Effector memory CD4-positive, alpha-beta T cell (primary cell): Measurements from ENCODE around the gene CELSR1.

ENCODE experiments used
- DNase-seq, 3 donors: peaks; one replicate each; pipeline ENCODE4 v3.0.0-alpha.2; 2020
- H3K27ac ChIP-seq: 2 replicates; pipeline ENCODE4 v1.7.0; 2013; ENCODE audit warnings: mild to moderate bottlenecking, low read length, moderate library complexity; ENCODE audit not compliant: insufficient read depth, poor library complexity, severe bottlenecking
- H3K27me3 ChIP-seq: replicated peaks from 2 replicates; pipeline ENCODE4 v1.7.0; 2013; ENCODE audit warnings: mild to moderate bottlenecking, low read length; ENCODE audit not compliant: insufficient read depth, control insufficient read depth, poor library complexity, severe bottlenecking
- H3K36me3 ChIP-seq: 2 replicates; pipeline ENCODE4 v1.7.0; 2013; ENCODE audit warnings: mild to moderate bottlenecking, low read length, moderate library complexity; ENCODE audit not compliant: control insufficient read depth, insufficient read depth
- H3K4me1 ChIP-seq: 2 replicates; pipeline ENCODE4 v1.7.0; 2013; ENCODE audit warnings: low read length, mild to moderate bottlenecking; ENCODE audit not compliant: control insufficient read depth, insufficient read depth, poor library complexity, severe bottlenecking
- H3K4me3 ChIP-seq: 2 replicates; pipeline ENCODE4 v1.7.0; 2013; ENCODE audit warnings: low read length, low read depth, mild to moderate bottlenecking; ENCODE audit not compliant: insufficient read depth, poor library complexity, severe bottlenecking
- H3K9me3 ChIP-seq: 2 replicates; pipeline ENCODE4 v1.7.0; 2013; ENCODE audit warnings: mild to moderate bottlenecking, low read length, moderate library complexity; ENCODE audit not compliant: control insufficient read depth

The CELSR1 gene

GRCh38 chr22:46351131-46351735 is 186.2 kb downstream of the CELSR1 start:
- DNase-seq, result no peak
- Histone ChIP-seq H3K9me3 (no peaks in the 10 kb centered on the region), H3K36me3 (peaks cover 83% of the 10 kb centered on the region), H3K27ac (no peak overlapping the region), H3K4me1 (no peaks in the 10 kb centered on the region), H3K4me3 (no peak overlapping the region), H3K27me3 (no peaks in the 10 kb centered on the region)

- Histone ChIP-seq H3K27ac (no peak overlapping the region), H3K27me3 (no peaks in the 10 kb centered on the region), H3K4me3 (no peak overlapping the region), H3K4me1 (no peaks in the 10 kb centered on the region), H3K36me3 (peaks cover 82% of the 10 kb centered on the region), H3K9me3 (no peaks in the 10 kb centered on the region)
- no peak for DNase-seq
Measured at GRCh38 chr22:46350646-46351045, 186.8 kb downstream of the CELSR1 start.

GRCh38 chr22:46350121-46350520 is 187.3 kb downstream of the CELSR1 start:
- H3K27me3 ChIP-seq, result no peaks in the 10 kb centered on the region
- no peak for DNase-seq
- no peaks in the 10 kb centered on the region for H3K4me1 ChIP-seq
- no peaks in the 10 kb centered on the region for H3K9me3 ChIP-seq
- H3K4me3 ChIP-seq, result no peak overlapping the region
- H3K27ac ChIP-seq, result no peak overlapping the region
- peaks cover 83% of the 10 kb centered on the region for H3K36me3 ChIP-seq

GRCh38 chr22:46349681-46350080 is 187.7 kb downstream of the CELSR1 start:
- H3K36me3 ChIP-seq, result peaks cover 84% of the 10 kb centered on the region
- no peak overlapping the region for H3K27ac ChIP-seq
- no peaks in the 10 kb centered on the region for H3K9me3 ChIP-seq
- DNase-seq, result no peak
- H3K27me3 ChIP-seq, result no peaks in the 10 kb centered on the region
- no peaks in the 10 kb centered on the region for H3K4me1 ChIP-seq
- H3K4me3 ChIP-seq, result no peak overlapping the region

GRCh38 chr22:46349238-46349637 is 188.2 kb downstream of the CELSR1 start:
- Histone ChIP-seq H3K4me3 (no peak overlapping the region), H3K9me3 (no peaks in the 10 kb centered on the region), H3K4me1 (no peaks in the 10 kb centered on the region), H3K27ac (no peak overlapping the region), H3K27me3 (no peaks in the 10 kb centered on the region), H3K36me3 (peaks cover 85% of the 10 kb centered on the region)
- no peak for DNase-seq

- DNase-seq, result no peak
- Histone ChIP-seq H3K9me3 (no peaks in the 10 kb centered on the region), H3K27me3 (no peaks in the 10 kb centered on the region), H3K36me3 (peaks cover 86% of the 10 kb centered on the region), H3K4me3 (no peak overlapping the region), H3K4me1 (no peaks in the 10 kb centered on the region), H3K27ac (no peak overlapping the region)
Measured at GRCh38 chr22:46348099-46348695, 189.2 kb downstream of the CELSR1 start.

- Histone ChIP-seq H3K4me3 (no peak overlapping the region), H3K27me3 (no peaks in the 10 kb centered on the region), H3K4me1 (no peaks in the 10 kb centered on the region), H3K36me3 (peaks cover 81% of the 10 kb centered on the region), H3K27ac (no peak overlapping the region), H3K9me3 (no peaks in the 10 kb centered on the region)
- no peak for DNase-seq
Measured at GRCh38 chr22:46347646-46348045, 189.8 kb downstream of the CELSR1 start.

- H3K4me3 ChIP-seq, result no peak overlapping the region
- peaks cover 78% of the 10 kb centered on the region for H3K36me3 ChIP-seq
- no peaks in the 10 kb centered on the region for H3K9me3 ChIP-seq
- no peaks in the 10 kb centered on the region for H3K27me3 ChIP-seq
- H3K4me1 ChIP-seq, result no peaks in the 10 kb centered on the region
- no peak for DNase-seq
- no peak overlapping the region for H3K27ac ChIP-seq
Measured at GRCh38 chr22:46346680-46347405, 190.6 kb downstream of the CELSR1 start.

GRCh38 chr22:46340676-46341075 is 196.7 kb downstream of the CELSR1 start:
- Histone ChIP-seq H3K36me3 (peaks cover 61% of the 10 kb centered on the region), H3K4me1 (peaks cover 10% of the 10 kb centered on the region), H3K9me3 (no peaks in the 10 kb centered on the region), H3K4me3 (no peak overlapping the region), H3K27ac (no peak overlapping the region), H3K27me3 (no peaks in the 10 kb centered on the region)
- DNase-seq, result no peak

- Histone ChIP-seq H3K4me1 (peaks cover 10% of the 10 kb centered on the region), H3K27me3 (no peaks in the 10 kb centered on the region), H3K9me3 (no peaks in the 10 kb centered on the region), H3K36me3 (peaks cover 59% of the 10 kb centered on the region), H3K4me3 (no peak overlapping the region), H3K27ac (no peak overlapping the region)
- DNase-seq, result no peak
Measured at GRCh38 chr22:46339956-46340355, 197.5 kb downstream of the CELSR1 start.
